LNCaP clone FGC (cell line): ENCODE data around the gene IGFBP5.

Experiments used
- DNase-seq: peaks from one replicate; pipeline ENCODE4 v3.0.0-alpha.2; 2011; ENCODE audit warnings: low read depth
- H3K4me3 ChIP-seq: 2 replicates; pipeline ENCODE4 v1.5.1; 2011; ENCODE audit warnings: mild to moderate bottlenecking, low read depth, low read length, control low read depth
- CTCF ChIP-seq: IDR thresholded peaks from 2 replicates; pipeline ENCODE4 v1.5.1; 2012; ENCODE audit warnings: mild to moderate bottlenecking; ENCODE audit not compliant: control insufficient read depth, insufficient read depth; ENCODE audit errors: extremely low read depth

IGFBP5 gene

GRCh38 chr2:216730871-216731270, 35.5 kb upstream of the IGFBP5 start:
- no peak for DNase-seq
- H3K4me3 ChIP-seq, result no peak overlapping the region
- TF ChIP-seq CTCF, result no peak

GRCh38 chr2:216727346-216728122, 32.2 kb upstream of the IGFBP5 start:
- DNase-seq, result no peak
- TF ChIP-seq CTCF, result no peak
- no peak overlapping the region for H3K4me3 ChIP-seq

- no peak for DNase-seq
- H3K4me3 ChIP-seq, result no peak overlapping the region
- TF ChIP-seq CTCF, result no peak
These were observed 28.8 kb upstream of the IGFBP5 start for GRCh38 chr2:216724190-216724589.

- no peak overlapping the region for H3K4me3 ChIP-seq
- DNase-seq, result no peak
- no peak for TF ChIP-seq CTCF
These were observed 25.8 kb upstream of the IGFBP5 start for GRCh38 chr2:216721141-216721540.

- no peak overlapping the region for H3K4me3 ChIP-seq
- DNase-seq, result no peak
- no peak for TF ChIP-seq CTCF
These were observed 25.4 kb upstream of the IGFBP5 start for GRCh38 chr2:216720722-216721121.

- no peak for DNase-seq
- TF ChIP-seq CTCF, result no peak
- H3K4me3 ChIP-seq, result no peak overlapping the region
These were observed 22.7 kb upstream of the IGFBP5 start for GRCh38 chr2:216717907-216718615.
